ENCODE data around the gene CNTN5. TPM values are rescaled to one million over a fixed set of nuclear protein-coding genes. Genes with fewer than 3 reads are reported as not detected.

CNTN5 gene
- total RNA-seq, 1 experiment from 2014 or later, result not detected

- H3K4me3 Mint-ChIP-seq, result no peak overlapping the region
These were observed 1075.1 kb downstream of the CNTN5 start for GRCh38 chr11:100095809-100096208.

More at GRCh38 chr11:100095809-100096208, 1075.1 kb downstream of the CNTN5 start:
- H3K9me3 Mint-ChIP-seq, result no peaks in the 10 kb centered on the region; a peak in 2 of 5 replicates
- Histone ChIP-seq H3K23ac (ENCODE audit: insufficient read length, low read depth, low read length) (no peak overlapping the region), H2BK5ac (ENCODE audit: insufficient read length, low read length) (no peak overlapping the region), H3K18ac (ENCODE audit: insufficient read length, low read depth, low read length) (no peak overlapping the region), H2BK120ac (ENCODE audit: low read depth, low read length, poor library complexity, severe bottlenecking) (no peak overlapping the region), H3K56ac (ENCODE audit: insufficient read length, low read depth, low read length) (no peak overlapping the region), H3K4ac (ENCODE audit: low read depth, low read length) (no peak overlapping the region), H2BK15ac (ENCODE audit: low read depth, low read length) (no peak overlapping the region), H3K14ac (ENCODE audit: insufficient read depth, low read length) (no peak overlapping the region), H3T11ph (ENCODE audit: low read length) (no peak overlapping the region), H3K9me3 (ENCODE audit: control insufficient read depth, low read depth, low read length) (no peaks in the 10 kb centered on the region), H2BK20ac (ENCODE audit: low read depth, low read length, poor library complexity, severe bottlenecking) (no peak overlapping the region), H2AFZ (ENCODE audit: low read length) (no peak overlapping the region), H2AK5ac (ENCODE audit: insufficient read length, low read length) (no peak overlapping the region), H3K4me2 (ENCODE audit: insufficient read depth, insufficient read length, low read length) (no peak overlapping the region), H4K20me1 (ENCODE audit: control insufficient read depth, insufficient read depth, insufficient read length) (no peaks in the 10 kb centered on the region), H4K5ac (ENCODE audit: insufficient read length, low read depth, low read length) (no peak overlapping the region), H4K8ac (replicated peaks; ENCODE audit: insufficient read length, low read depth, low read length) (no peak overlapping the region), H2BK12ac (ENCODE audit: insufficient read length, low read depth, low read length) (no peak overlapping the region), H3K79me2 (ENCODE audit: insufficient read depth, low read length) (no peaks in the 10 kb centered on the region), H3K9ac (ENCODE audit: extremely low read depth, insufficient read length, low read length) (no peak overlapping the region), H3K23me2 (ENCODE audit: insufficient read length, low read depth, low read length, poor library complexity, severe bottlenecking) (no peaks in the 10 kb centered on the region), H3K4me1 (ENCODE audit: insufficient read depth, low read length) (peaks cover 8% of the 10 kb centered on the region), H3K79me1 (ENCODE audit: insufficient read depth, low read depth, low read length, poor library complexity, severe bottlenecking) (no peaks in the 10 kb centered on the region), H3K27ac (ENCODE audit: insufficient read length, low read depth, low read length) (no peak overlapping the region), H3K27me3 (ENCODE audit: insufficient read depth, low read length) (no peaks in the 10 kb centered on the region), H4K91ac (ENCODE audit: insufficient read length, low read depth, low read length) (no peak overlapping the region)
- no peak for DNase-seq
- H3K36me3 Mint-ChIP-seq (ENCODE audit: insufficient read depth in 1 of 3, low read depth in 3 of 3), result no peaks in the 10 kb centered on the region
- no CpG with 5 or more reads among the region's 3 CpGs for WGBS (ENCODE audit: extremely low coverage, insufficient read length, low lambda C conversion rate)
- H3K27ac Mint-ChIP-seq, result no peak overlapping the region
- no peaks in the 10 kb centered on the region for H3K27me3 Mint-ChIP-seq (ENCODE audit: low read depth)
- peaks cover 23 to 26% of the 10 kb centered on the region in 2 experiments for H3K4me1 Mint-ChIP-seq
- TF ChIP-seq CTCF (conservative IDR thresholded peaks at IDR 0.05), result no peak
